ENCODE measurements around the gene TENM3.

- TF ChIP-seq, protein P1, sequence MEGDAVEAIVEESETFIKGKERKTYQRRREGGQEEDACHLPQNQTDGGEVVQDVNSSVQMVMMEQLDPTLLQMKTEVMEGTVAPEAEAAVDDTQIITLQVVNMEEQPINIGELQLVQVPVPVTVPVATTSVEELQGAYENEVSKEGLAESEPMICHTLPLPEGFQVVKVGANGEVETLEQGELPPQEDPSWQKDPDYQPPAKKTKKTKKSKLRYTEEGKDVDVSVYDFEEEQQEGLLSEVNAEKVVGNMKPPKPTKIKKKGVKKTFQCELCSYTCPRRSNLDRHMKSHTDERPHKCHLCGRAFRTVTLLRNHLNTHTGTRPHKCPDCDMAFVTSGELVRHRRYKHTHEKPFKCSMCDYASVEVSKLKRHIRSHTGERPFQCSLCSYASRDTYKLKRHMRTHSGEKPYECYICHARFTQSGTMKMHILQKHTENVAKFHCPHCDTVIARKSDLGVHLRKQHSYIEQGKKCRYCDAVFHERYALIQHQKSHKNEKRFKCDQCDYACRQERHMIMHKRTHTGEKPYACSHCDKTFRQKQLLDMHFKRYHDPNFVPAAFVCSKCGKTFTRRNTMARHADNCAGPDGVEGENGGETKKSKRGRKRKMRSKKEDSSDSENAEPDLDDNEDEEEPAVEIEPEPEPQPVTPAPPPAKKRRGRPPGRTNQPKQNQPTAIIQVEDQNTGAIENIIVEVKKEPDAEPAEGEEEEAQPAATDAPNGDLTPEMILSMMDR (IDR thresholded peaks at IDR 0.05; ENCODE audit: low read depth, low read length): no peak
- no peak for TF ChIP-seq EZH2phosphoT487 (IDR thresholded peaks at IDR 0.05; ENCODE audit: low read depth)
Measured at GRCh38 chr4:182549356-182549755, 306.2 kb downstream of the TENM3 start.
